SW480 (cell line): Measurements from ENCODE around the gene CHST6.
"Not testable (repeated sequence)": the region's sequence is repeated elsewhere in the genome, so short reads cannot be mapped to it uniquely, and the experiment has no call there.

ENCODE experiments used
- DNase-seq: peaks from one replicate; pipeline ENCODE4 v3.0.0-alpha.2; 2016; ENCODE audit warnings: low spot score

Gene CHST6

DNA sequence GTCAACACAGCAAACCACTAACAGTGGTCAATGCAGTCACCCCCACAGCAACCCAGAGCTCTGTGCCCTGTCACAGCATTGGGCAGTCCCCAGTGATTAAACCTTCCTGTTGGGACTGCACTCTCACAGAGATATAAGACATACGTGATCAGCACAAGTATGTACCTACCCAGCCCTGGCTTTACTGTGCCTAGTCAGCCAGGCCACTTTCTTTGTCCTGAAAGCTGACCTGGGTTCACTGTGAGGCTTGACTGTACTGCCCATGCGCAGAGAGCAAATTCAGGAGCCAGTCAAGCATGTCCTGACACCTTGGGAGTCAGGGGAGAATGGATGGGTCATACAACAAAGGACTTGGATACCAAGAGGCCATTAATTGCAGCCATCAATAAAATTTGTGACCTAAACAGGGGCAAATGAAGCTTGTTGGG is 19.8 kb downstream of the CHST6 start:
- no peak for DNase-seq

DNA sequence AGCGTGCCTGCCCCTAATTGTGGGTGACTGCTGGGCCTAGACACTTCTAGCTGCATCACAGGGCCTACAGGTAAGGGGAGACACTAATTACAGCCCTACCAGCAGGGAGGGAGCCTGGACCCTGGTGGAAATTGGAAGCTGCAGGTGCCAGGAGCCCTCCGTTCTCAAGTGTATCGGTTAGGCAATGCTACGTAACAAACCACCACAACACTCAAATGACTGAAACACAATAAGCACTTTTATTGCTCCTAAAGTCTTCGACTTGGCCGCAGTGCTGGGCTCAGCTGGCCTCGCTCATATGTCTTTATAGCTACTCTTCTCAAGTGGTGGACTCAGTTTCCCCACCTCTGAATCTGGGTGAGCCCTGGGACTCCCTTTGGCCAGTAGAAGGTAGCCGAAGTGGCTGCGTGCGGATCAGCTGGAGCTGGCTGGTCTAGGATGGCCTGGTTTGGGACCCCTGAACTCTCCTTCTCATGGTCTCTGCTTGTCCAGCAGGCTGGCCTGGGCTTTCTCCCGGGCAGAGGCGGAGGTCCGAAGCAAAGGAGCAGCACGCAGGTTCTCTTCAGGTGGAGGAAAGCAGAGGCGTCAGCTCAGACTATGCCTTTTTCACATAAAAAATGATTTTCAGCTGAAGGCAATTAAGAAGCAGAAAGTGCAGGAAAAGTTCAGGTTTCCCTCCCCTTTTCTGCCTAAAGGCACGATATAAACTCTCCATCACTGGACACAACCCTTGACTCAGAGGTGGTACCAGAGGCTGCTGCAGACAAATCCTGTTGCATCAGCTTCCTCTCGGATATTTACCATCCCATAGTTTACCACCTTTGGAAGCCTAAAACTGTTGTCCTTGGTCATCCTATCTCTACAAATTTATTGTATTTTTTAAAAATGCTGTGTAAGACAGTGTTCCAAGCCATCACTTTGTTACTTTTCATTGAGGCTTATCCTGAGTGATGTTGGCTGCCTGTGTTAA is 22.0 kb downstream of the CHST6 start:
- no peak for DNase-seq

DNA sequence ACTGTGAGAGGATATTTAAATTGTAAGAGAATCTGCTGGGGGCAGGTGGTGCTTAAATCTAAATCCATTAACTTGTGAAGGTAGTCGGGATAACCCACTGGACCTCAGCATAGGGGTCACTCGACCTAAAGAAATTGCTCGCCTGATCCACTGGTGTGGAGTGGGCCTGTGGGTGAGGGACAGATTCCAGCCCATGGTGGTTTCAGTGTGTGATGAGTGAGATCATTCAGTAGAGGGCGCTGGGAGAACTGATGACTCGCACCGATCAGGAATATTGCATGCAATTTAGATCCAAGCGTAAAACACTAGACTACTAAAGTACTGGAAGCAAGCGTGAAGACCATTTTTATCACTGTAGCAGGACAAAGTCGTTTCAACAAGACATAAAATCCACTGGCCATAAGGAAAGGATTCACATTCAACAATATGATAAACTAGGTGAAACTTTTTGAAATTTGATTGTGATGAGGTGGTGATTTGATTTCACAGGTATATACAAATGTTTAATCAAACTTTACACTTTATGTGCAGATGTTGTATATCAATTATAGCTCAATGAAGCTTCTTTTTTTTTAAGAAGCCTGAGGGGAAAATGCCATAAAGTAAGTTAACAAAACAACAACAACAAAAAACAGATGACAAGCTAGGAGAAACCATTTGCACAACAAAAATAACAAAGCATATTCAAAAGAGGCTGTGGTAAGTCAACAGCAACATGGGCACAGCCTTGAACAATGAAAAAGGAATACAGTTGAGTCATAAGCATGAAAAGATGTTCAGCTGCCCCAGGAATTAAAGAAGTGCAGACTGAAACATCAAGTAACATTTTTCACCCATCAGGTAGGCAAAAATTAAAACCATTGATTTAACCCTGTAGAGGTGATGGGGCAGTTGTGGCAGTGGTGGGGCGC is 23.3 kb downstream of the CHST6 start:
- DNase-seq, result peak; percentile 63

DNA sequence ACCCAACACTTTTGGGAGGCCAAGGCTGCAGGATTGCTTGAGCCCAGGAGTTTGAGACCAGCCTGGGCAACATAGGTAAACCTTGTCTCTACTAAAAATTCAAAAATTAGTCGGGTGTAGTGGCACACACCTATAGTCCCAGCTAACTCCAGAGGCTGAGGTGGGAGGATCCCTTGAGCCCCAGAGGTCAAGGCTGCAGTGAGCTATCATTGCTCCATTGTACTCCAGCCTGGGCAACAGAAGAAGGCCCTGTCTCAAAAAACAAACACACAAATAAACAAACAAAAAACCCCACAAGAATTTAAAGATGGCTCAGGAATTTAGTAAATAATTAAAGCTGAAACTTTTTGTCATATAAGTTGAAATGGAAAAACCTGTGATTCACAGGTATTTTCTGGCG is 28.5 kb downstream of the CHST6 start:
- no peak for DNase-seq

DNA sequence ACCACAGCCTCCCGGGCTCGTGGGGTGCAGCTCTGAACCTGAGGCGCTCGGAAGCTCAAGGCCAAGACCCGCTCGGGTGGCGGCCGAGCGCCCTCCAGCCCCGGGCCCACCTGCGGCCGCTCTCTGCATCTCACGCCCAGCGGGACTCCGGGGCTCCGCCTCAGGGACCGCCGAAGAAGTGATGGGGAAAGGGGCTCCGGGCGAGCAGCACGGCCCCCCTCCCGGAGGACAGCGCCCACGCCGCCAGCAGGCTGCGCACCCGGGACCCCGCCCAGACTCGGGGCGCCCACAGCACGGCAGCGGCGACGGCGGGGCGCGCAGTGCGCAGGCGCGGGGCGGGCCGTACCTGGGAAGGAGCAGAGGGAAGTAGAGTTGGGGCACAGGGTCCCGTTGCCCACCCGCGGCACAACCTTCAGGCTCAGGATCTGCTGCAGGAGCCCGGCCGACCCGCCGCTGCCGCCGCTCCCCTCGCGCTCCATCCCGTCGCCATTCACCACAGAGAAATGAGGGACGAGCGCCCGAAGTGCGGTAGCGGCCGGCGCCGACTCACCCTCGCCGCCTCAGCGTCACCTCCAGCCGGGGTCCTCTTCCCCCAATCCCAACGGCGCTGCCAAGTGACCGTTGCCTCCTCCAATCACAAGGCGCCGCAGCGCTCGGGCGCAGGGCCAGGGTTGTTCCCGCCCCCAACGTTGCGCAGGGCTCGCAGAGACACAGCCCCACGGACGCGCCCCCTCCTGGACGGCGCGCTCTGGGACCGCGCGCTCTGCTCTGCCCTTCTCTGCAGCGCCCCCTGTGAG is 30.9 kb downstream of the CHST6 start, which contains the start of gene TMEM170A:
Gene TMEM170A (minus strand): TSS at position 568 of the 797 bp plus-strand sequence. CDS start 89 bp downstream, at position 479.
- peak; percentile 96 for DNase-seq

DNA sequence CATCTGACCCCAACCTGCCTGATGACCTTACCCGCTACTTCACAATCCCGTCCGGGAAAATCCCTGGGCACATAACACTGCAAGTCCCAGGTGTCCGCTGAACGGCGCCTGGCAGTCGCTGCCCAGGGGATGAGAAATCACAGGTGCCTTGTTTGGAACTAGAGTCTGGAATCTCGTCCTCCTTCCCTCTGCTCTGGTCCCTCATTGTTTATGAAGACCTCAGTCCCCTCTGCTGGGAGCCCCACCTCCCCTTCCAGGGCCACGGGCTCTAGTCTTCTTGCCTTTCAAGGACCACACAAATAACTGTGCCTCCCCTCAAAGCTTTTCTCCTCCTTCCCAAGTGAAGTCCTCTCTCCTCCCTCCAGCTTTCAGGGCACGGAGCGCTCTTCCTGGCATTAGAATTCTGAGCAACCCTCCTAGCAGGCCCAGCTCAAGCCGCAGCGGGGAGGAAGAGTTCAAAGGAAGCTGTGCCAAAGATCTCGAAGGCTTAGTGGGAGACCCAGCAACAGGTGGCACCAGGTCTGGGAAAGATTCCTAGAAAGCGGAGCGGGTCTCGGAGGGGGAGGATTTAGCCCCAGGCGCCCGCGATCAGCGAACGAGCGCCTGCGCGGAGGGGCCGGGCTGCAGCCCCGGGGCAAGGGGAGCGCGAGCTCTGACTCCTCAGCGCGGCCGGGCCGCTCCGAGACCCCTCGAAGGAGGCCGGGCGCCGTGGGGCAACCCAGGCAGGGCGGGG is 31.7 kb downstream of the CHST6 start:
- peak; percentile 27 for DNase-seq

DNA sequence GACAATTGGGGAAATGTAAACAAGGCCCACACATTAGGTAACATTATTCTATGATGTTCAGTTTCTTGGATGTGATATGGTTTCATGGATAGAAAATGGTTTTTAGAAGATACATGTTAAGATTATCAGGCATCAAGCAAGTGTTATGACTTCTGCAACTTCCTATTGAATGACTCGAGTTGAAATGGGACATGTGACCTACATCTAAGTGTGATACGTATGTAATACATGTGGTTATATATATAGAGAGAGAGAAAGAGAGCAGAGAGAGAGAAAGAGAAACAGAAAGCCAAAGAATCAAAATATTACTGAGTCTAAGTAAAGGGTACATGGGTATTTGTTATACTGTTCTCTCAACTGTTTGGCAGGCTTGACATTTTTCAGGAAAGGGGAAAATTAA is 32.4 kb downstream of the CHST6 start:
- no peak for DNase-seq

DNA sequence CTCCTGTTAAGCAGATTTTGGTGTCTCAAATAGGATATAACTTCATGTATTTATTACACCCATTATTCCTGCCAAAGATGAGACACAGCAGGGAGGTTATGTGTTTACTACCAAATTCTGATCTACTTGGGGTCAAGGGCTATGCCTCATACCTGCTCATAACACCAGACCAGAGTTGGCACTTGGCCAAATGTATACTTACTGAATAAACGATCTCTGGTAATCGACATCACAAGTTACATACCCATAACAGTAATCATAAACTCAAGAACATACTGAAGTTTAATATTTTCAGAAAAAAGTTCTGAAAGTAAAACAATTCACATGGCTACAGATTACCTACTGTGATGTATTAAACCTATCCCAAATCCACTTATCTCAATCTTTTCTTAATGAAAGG is 33.7 kb downstream of the CHST6 start:
- no peak for DNase-seq

DNA sequence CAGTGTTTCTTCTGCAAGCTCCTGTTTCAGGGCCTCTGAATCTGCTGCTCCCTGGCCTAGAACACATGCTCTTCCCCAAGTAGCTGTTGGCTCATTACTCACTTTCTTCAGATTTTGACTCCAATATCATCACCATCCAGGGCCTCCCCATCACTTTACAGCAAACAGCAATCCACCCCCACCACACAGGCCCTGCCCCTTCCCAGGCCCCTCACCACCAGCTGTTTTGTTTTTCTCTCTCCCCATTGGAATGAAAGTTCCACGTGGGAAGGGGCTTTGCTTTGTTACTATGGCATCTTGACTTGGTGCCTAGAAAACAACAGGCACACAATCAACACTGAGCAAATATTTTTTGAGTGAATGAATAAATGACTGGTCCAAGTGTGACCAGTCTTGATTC is 34.8 kb downstream of the CHST6 start:
- DNase-seq, result no peak

DNA sequence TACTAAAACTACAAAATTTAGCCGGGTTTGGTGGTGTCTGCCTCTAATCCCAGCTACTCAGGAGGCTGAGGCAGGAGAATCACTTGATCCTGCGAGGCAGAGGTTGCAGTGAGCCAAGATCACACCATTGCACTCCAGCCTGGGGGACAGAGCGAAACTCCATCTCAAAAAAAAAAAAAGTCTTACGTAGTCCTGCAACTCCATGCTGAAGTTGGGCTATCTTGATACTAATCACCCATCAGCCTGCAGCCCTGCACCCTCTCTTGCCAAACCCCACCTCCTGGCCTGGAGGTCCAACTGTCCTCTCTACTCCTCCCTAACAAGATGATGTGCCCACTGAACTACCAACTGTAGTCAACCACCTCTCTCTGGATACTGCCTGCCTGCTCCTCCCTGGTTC is 35.5 kb downstream of the CHST6 start:
- DNase-seq, result no peak

DNA sequence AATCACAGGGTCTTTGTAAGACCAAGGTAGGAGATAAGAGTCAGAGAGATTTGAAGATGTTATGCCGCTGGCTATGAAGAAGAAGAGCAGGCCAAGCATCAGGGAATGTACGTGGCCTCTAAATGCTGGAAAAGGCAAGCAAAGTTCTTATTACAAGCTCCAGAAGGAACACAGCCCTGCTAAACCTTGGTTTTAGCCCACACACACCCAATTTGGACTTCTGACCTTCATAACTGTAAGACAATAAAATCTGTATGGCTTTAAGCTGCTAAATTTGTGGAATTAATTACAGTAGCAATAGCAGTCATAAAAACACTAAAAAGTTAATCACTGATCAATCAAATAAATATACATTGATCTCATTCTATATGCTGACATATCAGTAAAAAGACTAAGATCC is 36.8 kb downstream of the CHST6 start:
- DNase-seq, result no peak

DNA sequence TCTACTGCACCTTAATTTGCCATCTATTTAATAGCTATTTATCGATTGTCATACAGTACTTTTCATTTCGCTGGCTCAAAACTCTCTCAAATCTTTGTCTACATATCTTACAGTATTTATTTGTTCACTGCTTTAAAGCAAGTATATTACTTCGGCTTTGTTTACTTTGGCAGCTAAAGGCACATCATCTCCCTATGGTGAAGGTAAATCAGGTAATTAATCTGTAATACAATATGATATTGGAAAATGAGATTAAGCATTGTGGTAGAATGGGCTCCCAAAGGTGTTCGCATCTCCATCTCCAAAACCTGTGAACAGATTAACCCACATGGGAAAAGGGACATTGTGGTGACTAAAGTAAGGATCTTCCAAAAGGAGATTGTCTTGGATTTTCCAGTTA is 37.2 kb downstream of the CHST6 start:
- DNase-seq, result no peak

DNA sequence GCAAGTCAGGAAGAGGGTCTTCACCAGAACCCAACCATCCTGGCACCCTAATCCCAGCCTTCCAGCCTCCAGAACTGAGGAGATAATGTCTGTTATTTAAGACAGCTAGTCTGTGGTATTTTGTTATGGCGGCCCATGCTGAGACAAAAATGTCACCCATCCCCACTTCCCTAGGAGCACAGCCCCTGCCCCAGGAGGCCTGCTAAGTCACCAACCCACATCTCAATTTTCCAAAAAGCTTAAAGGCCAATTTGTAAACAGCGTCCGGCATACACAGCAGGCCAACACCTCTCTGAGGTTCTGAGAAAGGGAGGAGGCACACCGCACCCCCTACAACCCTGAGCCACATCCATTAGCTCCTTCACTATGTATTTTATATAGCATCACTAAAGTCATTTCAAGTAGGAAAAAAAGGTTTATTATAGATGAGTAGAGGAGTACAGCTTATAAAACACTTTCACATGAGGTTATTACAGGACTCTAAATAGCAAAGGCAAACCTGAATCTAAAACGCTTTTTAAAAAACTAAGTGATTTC is 37.7 kb downstream of the CHST6 start:
- no peak for DNase-seq

DNA sequence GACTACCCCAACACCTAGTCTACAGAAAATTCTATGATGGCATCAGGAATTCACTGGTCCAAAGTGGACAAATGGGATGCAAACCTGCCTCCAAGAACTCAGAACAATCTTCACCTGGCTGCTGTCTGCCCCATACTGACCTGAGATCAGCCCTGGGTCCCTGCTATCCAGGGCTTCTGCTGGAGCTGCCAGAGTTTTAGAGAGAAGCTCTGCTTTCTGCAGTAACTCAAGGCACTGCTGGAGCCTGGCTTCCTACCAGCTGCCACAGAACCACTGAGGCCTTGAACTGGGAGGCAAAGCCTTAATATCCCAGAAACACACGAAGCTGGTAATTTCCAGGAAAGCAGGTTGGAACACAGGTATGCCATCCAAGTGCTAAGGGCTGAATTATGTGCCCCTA is 38.3 kb downstream of the CHST6 start:
- no peak for DNase-seq

DNA sequence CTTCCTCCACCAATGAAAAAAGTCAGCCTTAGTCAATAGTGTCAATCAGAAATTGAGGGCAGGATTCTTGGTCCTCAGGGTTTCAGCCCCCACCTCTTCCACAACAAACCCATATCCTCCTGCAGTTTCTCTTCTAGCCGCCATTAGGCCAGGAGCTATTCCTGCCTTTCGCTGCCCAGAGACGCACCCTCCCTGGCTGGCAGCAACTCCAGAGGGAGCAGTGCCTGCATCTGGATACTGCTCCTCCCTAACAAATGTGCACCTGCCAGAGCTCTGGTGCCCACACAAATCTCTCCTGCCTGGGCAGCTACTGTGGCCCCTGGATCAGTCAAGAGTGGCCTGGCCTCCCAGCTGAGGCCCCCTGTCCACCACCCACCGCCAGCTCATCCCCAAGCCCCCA is 38.8 kb downstream of the CHST6 start:
- DNase-seq, result not testable (repeated sequence)

DNA sequence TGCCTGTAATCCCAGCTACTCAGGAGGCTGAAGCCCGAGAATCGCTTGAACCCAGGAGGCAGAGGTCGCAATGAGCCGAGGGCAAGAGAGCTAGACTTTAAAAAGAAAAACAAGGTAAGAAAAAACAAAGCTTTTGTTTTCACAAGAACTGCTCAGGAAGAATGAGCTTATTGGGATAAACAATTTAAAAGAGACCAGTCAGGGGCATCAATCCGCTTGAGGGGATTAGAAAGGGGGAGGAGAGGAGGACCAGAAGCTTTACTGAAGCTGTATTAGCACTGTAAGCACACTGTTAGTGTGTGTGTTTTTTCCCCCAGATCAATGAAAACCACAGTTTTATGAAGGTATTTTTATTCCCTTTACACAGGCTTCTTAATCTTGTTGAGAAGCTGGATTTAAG is 39.6 kb downstream of the CHST6 start:
- no peak for DNase-seq

DNA sequence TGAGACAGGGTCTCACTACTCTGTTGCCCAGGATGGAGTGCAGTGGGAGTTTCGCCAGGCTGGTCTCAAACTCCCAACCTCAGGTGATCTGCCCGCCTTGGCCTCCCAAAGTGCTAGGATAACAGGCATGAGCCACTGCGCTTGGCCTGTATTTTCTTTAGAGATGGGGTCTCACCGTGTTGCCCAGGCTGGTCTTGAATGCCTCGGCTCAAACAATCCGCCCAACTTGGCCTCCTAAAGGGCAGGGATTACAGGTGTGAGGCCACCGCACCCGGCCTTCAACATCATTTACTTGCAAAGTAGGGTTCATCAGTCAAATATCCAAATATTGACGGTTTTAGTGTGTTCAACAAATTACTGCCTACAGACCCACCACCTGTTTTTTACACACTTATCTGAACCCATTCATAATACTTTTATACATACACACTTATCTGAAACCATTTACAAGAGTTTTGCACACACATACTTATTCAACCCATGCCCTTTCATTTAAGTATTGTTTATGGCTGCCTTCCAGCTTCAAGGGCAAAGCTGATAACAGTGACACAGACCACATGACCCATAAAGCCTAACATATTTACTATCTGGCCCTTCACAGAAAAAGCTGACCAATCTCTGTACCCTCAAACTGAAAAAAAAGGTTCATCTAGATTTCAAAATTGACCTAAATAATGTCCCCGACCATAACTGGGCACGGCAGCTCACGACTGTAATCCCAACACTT is 42.6 kb downstream of the CHST6 start:
- DNase-seq, result no peak

DNA sequence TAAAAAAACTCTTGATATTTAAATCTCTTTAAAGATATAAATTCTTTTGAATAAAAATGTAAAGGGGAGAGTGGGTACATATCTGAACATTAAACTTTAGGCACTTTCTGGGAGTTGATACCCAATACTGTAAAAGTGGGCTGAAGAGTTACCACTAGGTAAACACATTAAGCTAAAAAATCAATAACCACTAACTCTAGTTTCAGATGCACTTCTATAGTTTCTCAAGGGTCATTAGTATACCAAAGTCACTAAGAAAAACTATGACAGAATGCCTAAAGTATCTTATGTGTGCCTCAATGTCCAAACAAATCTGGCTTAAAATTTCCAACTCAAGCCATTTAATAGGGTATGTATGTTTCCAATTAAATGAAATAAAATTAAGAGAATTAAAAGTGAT is 48.8 kb downstream of the CHST6 start:
- DNase-seq, result no peak

DNA sequence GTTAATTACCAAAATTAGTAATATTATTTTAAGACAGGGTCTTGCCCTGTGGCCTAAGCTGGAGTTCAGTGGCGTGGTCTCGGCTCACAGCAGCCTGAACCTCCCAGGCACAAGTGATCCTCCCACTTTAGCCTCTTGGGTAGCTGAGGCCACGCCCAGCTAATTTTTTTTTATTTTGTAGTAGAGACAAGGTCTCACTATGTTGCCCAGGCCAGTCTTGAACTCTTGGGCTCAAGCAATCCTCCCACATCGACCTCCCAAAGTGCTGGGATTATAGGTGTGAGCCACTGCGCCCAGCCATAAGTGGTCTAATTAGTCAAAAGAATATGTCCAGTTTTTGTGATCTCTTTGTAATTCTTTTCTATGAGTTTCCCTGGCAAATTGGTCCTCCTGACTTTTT is 49.9 kb downstream of the CHST6 start:
- no peak for DNase-seq

DNA sequence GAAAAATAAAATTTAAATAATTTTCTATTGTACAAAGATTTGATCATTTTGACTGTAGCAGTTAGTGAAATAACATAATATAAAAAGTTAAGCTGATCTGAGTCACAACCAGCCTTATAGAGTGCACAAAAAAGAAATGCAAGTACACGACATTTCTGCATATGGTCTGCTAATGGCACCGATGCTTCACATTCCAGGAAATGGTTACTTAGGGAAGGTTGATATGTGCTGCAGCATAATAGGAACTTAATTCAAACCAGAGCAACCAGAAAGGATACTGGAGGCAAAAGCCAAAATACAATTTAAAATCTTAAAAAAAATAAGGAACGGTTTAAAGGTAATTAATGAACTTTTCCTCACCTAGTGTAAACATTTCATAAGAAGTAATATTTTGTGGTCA is 51.9 kb downstream of the CHST6 start:
- DNase-seq, result no peak
